ENCODE measurements around the gene WNT6.

WNT6 gene

DNA sequence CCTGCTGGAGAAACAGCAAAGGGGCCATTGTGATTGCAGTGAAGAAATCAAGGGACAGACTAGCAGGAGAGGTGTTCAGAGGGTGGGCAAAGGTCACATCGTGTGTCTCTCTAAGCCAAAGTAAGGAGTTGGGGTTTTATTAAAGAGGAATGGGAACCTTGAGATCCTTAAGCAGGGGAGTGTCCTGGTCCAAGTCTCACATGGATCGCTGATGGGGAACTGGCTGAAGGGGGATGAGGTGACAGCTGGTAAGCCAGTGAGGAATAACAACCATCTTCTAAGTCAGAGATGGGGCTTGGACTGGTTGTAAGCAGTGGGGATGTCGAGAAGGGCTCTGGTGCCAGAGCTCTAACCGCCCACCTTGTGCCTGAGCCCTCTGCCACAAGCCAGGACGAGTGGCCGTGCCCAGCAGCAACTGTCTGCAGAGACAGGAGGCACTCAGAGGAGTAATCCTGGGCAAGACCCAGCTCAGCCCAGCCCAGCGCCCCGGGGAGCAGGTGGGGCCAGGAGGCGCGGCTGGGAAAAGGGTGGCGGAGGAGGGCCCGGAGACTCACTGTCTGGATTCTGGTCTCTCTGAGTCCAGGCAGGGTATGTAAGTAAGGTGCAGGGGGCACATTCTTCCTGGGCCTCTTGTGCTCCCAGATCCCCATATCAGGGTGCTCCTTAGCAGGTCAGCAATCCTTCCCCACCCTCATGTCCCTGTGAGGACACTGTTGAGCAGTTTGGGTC lies 34.7 kb downstream of the WNT6 start:
- DNase-seq: no peak

DNA sequence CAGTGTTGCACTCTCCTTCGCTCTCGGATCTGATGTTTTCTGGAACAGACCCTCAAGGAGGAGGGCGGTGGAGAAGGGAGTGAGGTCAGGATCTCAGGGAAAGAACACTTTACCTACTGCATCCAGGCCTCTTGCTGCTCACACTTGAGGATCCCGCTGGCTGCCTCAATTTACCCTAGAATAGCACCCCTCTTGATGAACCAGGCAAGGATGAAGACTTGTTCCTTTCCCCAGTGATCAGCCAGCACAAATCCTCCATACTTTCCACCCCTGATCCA lies 35.2 kb downstream of the WNT6 start:
- no peak for DNase-seq

- DNase-seq: no peak
Observed at GRCh38 chr2:218895326-218895725, 35.7 kb downstream of the WNT6 start.

DNA sequence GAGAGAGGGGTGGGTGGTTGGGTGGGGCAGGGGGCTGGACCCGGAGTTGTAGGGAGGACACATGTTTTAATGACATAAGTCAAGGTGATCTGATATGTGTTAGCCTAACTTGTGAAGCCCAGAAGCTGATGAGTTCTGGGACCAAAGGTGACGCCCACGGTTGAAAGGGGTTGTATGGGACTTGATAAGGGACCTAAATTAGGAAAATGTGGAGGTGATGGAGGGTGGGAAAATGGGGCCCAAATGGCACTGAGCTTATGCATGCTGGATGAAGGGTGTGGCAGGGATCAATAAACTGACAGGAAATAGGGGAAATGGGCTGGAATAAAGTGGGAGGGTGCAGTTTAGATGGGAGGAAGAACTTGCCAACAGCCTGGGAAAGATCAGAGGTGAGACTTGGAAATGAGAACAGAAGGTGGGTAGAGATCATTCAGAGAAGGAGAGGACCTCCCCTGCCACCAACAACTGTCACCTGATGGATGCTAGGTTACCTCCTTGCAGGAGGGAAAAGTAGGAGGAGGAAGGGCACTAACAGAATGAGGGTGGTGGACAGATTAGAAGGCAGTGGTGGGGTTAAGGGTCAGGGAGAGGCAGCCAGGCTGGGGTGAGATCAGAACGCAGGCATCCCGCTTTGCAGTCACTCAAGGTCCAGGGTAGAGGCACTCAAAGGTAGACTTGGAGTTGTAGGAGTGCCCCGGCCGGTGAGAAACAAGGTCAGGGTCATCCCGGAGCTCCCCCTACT lies 36.3 kb downstream of the WNT6 start:
- DNase-seq: no peak

DNA sequence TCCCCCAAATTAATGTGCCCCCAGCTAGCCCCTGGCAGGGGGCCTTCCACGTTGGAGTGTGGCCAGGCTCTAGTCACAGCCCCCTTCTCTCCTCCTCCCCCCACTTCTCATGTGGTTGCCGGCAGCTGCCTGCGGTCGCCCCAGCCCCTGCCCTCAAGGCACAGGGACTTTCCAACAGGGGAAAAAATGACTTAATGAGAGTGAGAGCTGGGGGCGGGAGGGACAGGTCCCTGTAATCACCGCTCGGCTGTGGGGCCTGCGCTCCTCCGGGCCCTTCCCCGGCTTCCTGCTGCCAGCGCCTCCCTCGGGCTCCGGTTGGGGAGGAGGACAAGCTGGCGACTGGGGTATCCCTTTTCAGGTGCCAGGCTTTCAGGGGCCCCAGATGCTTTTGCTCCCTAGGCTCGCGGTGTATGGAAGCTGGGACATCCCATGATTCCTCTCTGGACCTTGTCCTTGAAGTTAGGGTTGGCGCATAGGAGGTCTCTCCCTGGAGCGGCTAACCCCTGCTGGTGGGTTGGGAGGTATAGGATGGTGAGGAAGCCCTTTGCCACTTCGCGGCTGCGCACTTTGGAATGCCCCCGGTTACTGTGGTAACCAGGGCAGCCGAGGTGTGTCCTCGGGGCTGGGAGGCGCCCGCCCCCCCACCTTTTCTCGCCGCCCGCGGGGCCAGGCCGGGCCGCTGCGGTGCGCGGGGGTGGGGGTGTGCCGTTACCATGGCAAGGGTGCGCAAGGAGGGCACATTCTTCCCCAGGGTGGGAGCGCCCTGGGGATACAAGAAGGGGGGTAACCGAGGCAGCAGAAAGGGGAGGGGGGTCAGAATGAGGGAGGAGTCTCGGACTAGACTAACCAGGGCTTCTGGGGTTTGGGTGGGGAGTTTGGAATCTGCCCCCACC lies 37.1 kb downstream of the WNT6 start:
- DNase-seq: no peak

DNA sequence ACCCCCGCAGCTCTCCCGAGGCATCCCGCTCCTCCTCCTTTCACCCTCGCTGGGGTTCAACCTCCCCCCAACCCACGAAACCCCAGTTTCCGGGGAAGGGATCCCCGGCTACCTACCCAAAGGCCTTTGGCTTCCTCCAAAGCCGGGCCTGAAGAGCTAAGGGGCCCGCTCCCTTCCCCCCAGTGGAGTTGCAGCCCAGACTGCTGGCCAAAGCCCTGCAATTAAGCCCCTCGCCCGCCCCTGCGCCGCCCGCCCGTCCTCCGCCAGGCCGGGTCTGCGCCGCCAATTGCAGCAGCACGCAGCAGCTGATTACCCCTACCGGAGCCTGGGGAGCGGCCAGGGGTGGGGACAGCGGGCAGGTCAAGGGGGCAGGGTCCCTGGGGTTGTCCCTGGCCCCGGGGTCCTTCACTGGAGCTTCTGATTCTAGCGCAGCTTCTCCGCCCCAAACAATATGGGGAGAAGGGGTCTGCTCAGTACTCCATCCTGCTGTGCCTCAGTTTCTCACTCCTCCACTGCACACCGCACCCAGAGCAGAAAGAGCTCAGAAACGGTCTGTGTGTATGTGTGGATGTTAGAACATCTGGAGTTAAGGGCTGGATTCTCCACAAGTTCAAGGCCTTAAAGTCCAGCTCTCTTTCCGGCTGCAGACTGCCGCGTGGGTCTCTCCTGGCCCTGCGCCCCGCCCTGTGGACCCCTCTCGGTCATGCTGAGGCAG lies 37.9 kb downstream of the WNT6 start:
- DNase-seq: no peak

- peak in 1 of 2 experiments; percentile 38 for DNase-seq
Observed at GRCh38 chr2:218898109-218898878, 38.7 kb downstream of the WNT6 start.

- DNase-seq: no peak
Observed at GRCh38 chr2:218899147-218899546, 39.5 kb downstream of the WNT6 start.

DNA sequence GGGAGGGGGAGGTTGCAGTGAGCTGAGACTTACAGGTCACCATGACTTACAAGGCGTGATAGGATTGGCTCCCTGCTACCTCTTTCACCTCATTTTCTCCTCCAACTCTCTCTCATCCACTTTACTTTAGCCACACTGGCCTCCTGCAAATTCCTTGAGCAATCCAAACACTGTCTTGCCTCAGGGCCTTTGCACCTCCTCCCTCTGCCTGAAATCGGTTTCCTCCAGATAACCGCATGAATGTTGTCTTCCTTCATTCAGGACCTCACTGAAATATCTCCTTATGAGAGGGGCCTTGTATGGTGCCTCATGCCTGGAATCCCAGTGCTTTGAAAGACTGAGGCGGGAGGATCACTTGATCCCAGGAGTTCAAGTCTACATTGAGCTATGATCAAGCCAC lies 42.8 kb downstream of the WNT6 start:
- no peak for DNase-seq

- DNase-seq: no peak
Observed at GRCh38 chr2:218904176-218904575, 44.6 kb downstream of the WNT6 start.

DNA sequence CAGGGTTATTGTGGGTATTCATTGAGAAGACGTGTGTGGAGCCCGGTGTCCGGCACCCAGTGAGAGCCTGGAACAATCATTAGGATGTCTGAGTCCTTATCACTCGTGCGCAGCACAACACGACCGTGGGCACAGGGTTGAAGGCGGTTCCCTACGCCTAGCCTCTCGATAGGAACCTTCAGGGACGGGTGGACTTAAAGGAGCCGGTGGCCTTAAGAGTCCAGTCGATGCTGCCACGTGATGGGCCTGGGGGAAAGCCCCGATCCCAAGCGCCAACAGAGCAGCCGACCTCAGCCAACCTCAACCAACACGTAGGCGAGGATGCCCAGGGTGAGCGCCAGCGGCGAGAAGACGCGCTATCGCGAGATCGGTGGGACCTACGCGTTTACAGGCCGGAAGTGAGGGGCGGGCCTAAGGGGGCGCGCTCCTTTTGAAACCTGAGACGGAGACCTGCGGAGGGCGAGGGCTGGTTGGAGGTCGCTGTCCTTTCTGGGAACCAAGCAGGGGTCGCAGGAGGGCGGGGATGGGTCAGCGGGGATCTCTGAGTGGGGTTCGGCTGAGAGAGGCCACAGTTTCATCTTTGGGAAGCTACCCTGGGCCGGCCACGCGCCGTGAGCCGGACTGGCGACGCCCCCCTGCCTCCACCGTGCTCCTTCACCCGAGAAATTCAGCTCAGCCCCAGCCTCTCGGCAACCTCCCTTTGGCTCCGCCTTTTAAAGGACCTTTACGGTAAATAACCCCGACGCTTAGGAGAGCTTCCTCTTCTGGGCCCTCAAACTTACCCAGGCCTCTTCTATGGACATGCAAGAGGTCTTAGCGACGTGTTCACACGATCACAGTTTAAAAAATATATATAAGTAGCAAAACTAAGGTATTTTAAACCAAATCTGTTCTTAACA lies 49.4 kb downstream of the WNT6 start:
- peak; percentile 81 to 91 for DNase-seq

GRCh38 chr2:218910741-218911140 lies 51.1 kb downstream of the WNT6 start:
- DNase-seq: no peak

- DNase-seq: no peak
Observed at GRCh38 chr2:218920504-218920903, 60.9 kb downstream of the WNT6 start.

Measured in SW 1271 (cell line).